Measurements from ENCODE around the gene PALM2AKAP2.

Gene PALM2AKAP2

GRCh38 chr9:109794361-109795012, 14.5 kb downstream of the PALM2AKAP2 start:
- no peak overlapping the region for H3K4me3 ChIP-seq (ENCODE audit: low read depth, low read length)
- H3K9ac ChIP-seq (ENCODE audit: low read depth, low read length) = no peak overlapping the region
- H3K4me1 ChIP-seq (ENCODE audit: control insufficient read depth, insufficient read depth, low read length) = no peaks in the 10 kb centered on the region
- no peaks in the 10 kb centered on the region for H3K27me3 ChIP-seq (ENCODE audit: control insufficient read depth, insufficient read depth, low read length)
- H3K36me3 ChIP-seq (ENCODE audit: control insufficient read depth, insufficient read depth, low read length) = no peaks in the 10 kb centered on the region
- H3K9me3 ChIP-seq (ENCODE audit: control insufficient read depth, insufficient read depth, low read length) = no peaks in the 10 kb centered on the region

- Histone ChIP-seq H3K9ac (ENCODE audit: low read depth, low read length) (no peak overlapping the region), H3K27me3 (ENCODE audit: control insufficient read depth, insufficient read depth, low read length) (no peaks in the 10 kb centered on the region), H3K36me3 (ENCODE audit: control insufficient read depth, insufficient read depth, low read length) (no peaks in the 10 kb centered on the region), H3K4me1 (ENCODE audit: control insufficient read depth, insufficient read depth, low read length) (no peaks in the 10 kb centered on the region), H3K4me3 (ENCODE audit: low read depth, low read length) (no peak overlapping the region), H3K9me3 (ENCODE audit: control insufficient read depth, insufficient read depth, low read length) (no peaks in the 10 kb centered on the region)
Measured at GRCh38 chr9:109795613-109796012, 15.6 kb downstream of the PALM2AKAP2 start.

- no peak overlapping the region for H3K9ac ChIP-seq (ENCODE audit: low read depth, low read length)
- H3K4me1 ChIP-seq (ENCODE audit: control insufficient read depth, insufficient read depth, low read length) = no peaks in the 10 kb centered on the region
- H3K9me3 ChIP-seq (ENCODE audit: control insufficient read depth, insufficient read depth, low read length) = no peaks in the 10 kb centered on the region
- no peak overlapping the region for H3K4me3 ChIP-seq (ENCODE audit: low read depth, low read length)
- H3K27me3 ChIP-seq (ENCODE audit: control insufficient read depth, insufficient read depth, low read length) = no peaks in the 10 kb centered on the region
- H3K36me3 ChIP-seq (ENCODE audit: control insufficient read depth, insufficient read depth, low read length) = no peaks in the 10 kb centered on the region
Measured at GRCh38 chr9:109796078-109796477, 16.1 kb downstream of the PALM2AKAP2 start.

- no peaks in the 10 kb centered on the region for H3K9me3 ChIP-seq (ENCODE audit: control insufficient read depth, insufficient read depth, low read length)
- H3K27me3 ChIP-seq (ENCODE audit: control insufficient read depth, insufficient read depth, low read length) = no peaks in the 10 kb centered on the region
- no peak overlapping the region for H3K9ac ChIP-seq (ENCODE audit: low read depth, low read length)
- H3K36me3 ChIP-seq (ENCODE audit: control insufficient read depth, insufficient read depth, low read length) = no peaks in the 10 kb centered on the region
- no peak overlapping the region for H3K4me3 ChIP-seq (ENCODE audit: low read depth, low read length)
- no peaks in the 10 kb centered on the region for H3K4me1 ChIP-seq (ENCODE audit: control insufficient read depth, insufficient read depth, low read length)
Measured at GRCh38 chr9:109797006-109797405, 17.0 kb downstream of the PALM2AKAP2 start.

GRCh38 chr9:109797509-109797908, 17.5 kb downstream of the PALM2AKAP2 start:
- H3K4me1 ChIP-seq (ENCODE audit: control insufficient read depth, insufficient read depth, low read length) = no peaks in the 10 kb centered on the region
- no peaks in the 10 kb centered on the region for H3K9me3 ChIP-seq (ENCODE audit: control insufficient read depth, insufficient read depth, low read length)
- H3K4me3 ChIP-seq (ENCODE audit: low read depth, low read length) = no peak overlapping the region
- H3K27me3 ChIP-seq (ENCODE audit: control insufficient read depth, insufficient read depth, low read length) = no peaks in the 10 kb centered on the region
- H3K36me3 ChIP-seq (ENCODE audit: control insufficient read depth, insufficient read depth, low read length) = no peaks in the 10 kb centered on the region
- H3K9ac ChIP-seq (ENCODE audit: low read depth, low read length) = no peak overlapping the region

- Histone ChIP-seq H3K9me3 (ENCODE audit: control insufficient read depth, insufficient read depth, low read length) (no peaks in the 10 kb centered on the region), H3K4me3 (ENCODE audit: low read depth, low read length) (no peak overlapping the region), H3K36me3 (ENCODE audit: control insufficient read depth, insufficient read depth, low read length) (no peaks in the 10 kb centered on the region), H3K9ac (ENCODE audit: low read depth, low read length) (no peak overlapping the region), H3K27me3 (ENCODE audit: control insufficient read depth, insufficient read depth, low read length) (no peaks in the 10 kb centered on the region), H3K4me1 (ENCODE audit: control insufficient read depth, insufficient read depth, low read length) (no peaks in the 10 kb centered on the region)
Measured at GRCh38 chr9:109799141-109799540, 19.1 kb downstream of the PALM2AKAP2 start.

GRCh38 chr9:109799792-109800191, 19.8 kb downstream of the PALM2AKAP2 start:
- no peaks in the 10 kb centered on the region for H3K4me1 ChIP-seq (ENCODE audit: control insufficient read depth, insufficient read depth, low read length)
- no peak overlapping the region for H3K9ac ChIP-seq (ENCODE audit: low read depth, low read length)
- no peaks in the 10 kb centered on the region for H3K9me3 ChIP-seq (ENCODE audit: control insufficient read depth, insufficient read depth, low read length)
- H3K4me3 ChIP-seq (ENCODE audit: low read depth, low read length) = no peak overlapping the region
- H3K27me3 ChIP-seq (ENCODE audit: control insufficient read depth, insufficient read depth, low read length) = no peaks in the 10 kb centered on the region
- no peaks in the 10 kb centered on the region for H3K36me3 ChIP-seq (ENCODE audit: control insufficient read depth, insufficient read depth, low read length)

GRCh38 chr9:109801484-109801883, 21.5 kb downstream of the PALM2AKAP2 start:
- no peaks in the 10 kb centered on the region for H3K36me3 ChIP-seq (ENCODE audit: control insufficient read depth, insufficient read depth, low read length)
- H3K9ac ChIP-seq (ENCODE audit: low read depth, low read length) = no peak overlapping the region
- H3K27me3 ChIP-seq (ENCODE audit: control insufficient read depth, insufficient read depth, low read length) = no peaks in the 10 kb centered on the region
- no peak overlapping the region for H3K4me3 ChIP-seq (ENCODE audit: low read depth, low read length)
- no peaks in the 10 kb centered on the region for H3K9me3 ChIP-seq (ENCODE audit: control insufficient read depth, insufficient read depth, low read length)
- no peaks in the 10 kb centered on the region for H3K4me1 ChIP-seq (ENCODE audit: control insufficient read depth, insufficient read depth, low read length)

GRCh38 chr9:109802491-109802890, 22.5 kb downstream of the PALM2AKAP2 start:
- no peak overlapping the region for H3K4me3 ChIP-seq (ENCODE audit: low read depth, low read length)
- H3K9ac ChIP-seq (ENCODE audit: low read depth, low read length) = no peak overlapping the region
- H3K4me1 ChIP-seq (ENCODE audit: control insufficient read depth, insufficient read depth, low read length) = no peaks in the 10 kb centered on the region
- no peaks in the 10 kb centered on the region for H3K9me3 ChIP-seq (ENCODE audit: control insufficient read depth, insufficient read depth, low read length)
- no peaks in the 10 kb centered on the region for H3K36me3 ChIP-seq (ENCODE audit: control insufficient read depth, insufficient read depth, low read length)
- H3K27me3 ChIP-seq (ENCODE audit: control insufficient read depth, insufficient read depth, low read length) = no peaks in the 10 kb centered on the region

GRCh38 chr9:109805050-109805449, 25.1 kb downstream of the PALM2AKAP2 start:
- H3K27me3 ChIP-seq (ENCODE audit: control insufficient read depth, insufficient read depth, low read length) = no peaks in the 10 kb centered on the region
- no peak overlapping the region for H3K9ac ChIP-seq (ENCODE audit: low read depth, low read length)
- no peaks in the 10 kb centered on the region for H3K9me3 ChIP-seq (ENCODE audit: control insufficient read depth, insufficient read depth, low read length)
- no peaks in the 10 kb centered on the region for H3K4me1 ChIP-seq (ENCODE audit: control insufficient read depth, insufficient read depth, low read length)
- no peak overlapping the region for H3K4me3 ChIP-seq (ENCODE audit: low read depth, low read length)
- H3K36me3 ChIP-seq (ENCODE audit: control insufficient read depth, insufficient read depth, low read length) = no peaks in the 10 kb centered on the region

- Histone ChIP-seq H3K9ac (ENCODE audit: low read depth, low read length) (no peak overlapping the region), H3K4me3 (ENCODE audit: low read depth, low read length) (no peak overlapping the region), H3K9me3 (ENCODE audit: control insufficient read depth, insufficient read depth, low read length) (no peaks in the 10 kb centered on the region), H3K27me3 (ENCODE audit: control insufficient read depth, insufficient read depth, low read length) (no peaks in the 10 kb centered on the region), H3K4me1 (ENCODE audit: control insufficient read depth, insufficient read depth, low read length) (no peaks in the 10 kb centered on the region), H3K36me3 (ENCODE audit: control insufficient read depth, insufficient read depth, low read length) (no peaks in the 10 kb centered on the region)
Measured at GRCh38 chr9:109806506-109807115, 26.6 kb downstream of the PALM2AKAP2 start.

- Histone ChIP-seq H3K9me3 (ENCODE audit: control insufficient read depth, insufficient read depth, low read length) (no peaks in the 10 kb centered on the region), H3K9ac (ENCODE audit: low read depth, low read length) (no peak overlapping the region), H3K4me3 (ENCODE audit: low read depth, low read length) (no peak overlapping the region), H3K27me3 (ENCODE audit: control insufficient read depth, insufficient read depth, low read length) (no peaks in the 10 kb centered on the region), H3K4me1 (ENCODE audit: control insufficient read depth, insufficient read depth, low read length) (no peaks in the 10 kb centered on the region), H3K36me3 (ENCODE audit: control insufficient read depth, insufficient read depth, low read length) (no peaks in the 10 kb centered on the region)
Measured at GRCh38 chr9:109811876-109812275, 31.9 kb downstream of the PALM2AKAP2 start.
